Epithelial cell of esophagus (primary cell): ENCODE results near the gene CXCL5.
"Not testable (repeated sequence)": the region's sequence is repeated elsewhere in the genome, so short reads cannot be mapped to it uniquely, and the experiment has no call there.

ENCODE experiments used
- DNase-seq: peaks from one replicate; pipeline ENCODE4 v3.0.0; 2010; ENCODE audit warnings: low read depth
- H3K4me3 ChIP-seq: 2 replicates; pipeline ENCODE4 v1.5.1; 2011; ENCODE audit warnings: mild to moderate bottlenecking, low read length, control low read depth
- TF ChIP-seq, protein P1 (sequence below): IDR thresholded peaks from 2 replicates; pipeline ENCODE4 v1.5.1; 2011; ENCODE audit warnings: low read depth, mild to moderate bottlenecking, low read length, control low read depth, inconsistent platforms; ENCODE audit not compliant: insufficient read depth; ENCODE audit errors: missing control alignments

Gene CXCL5

DNA sequence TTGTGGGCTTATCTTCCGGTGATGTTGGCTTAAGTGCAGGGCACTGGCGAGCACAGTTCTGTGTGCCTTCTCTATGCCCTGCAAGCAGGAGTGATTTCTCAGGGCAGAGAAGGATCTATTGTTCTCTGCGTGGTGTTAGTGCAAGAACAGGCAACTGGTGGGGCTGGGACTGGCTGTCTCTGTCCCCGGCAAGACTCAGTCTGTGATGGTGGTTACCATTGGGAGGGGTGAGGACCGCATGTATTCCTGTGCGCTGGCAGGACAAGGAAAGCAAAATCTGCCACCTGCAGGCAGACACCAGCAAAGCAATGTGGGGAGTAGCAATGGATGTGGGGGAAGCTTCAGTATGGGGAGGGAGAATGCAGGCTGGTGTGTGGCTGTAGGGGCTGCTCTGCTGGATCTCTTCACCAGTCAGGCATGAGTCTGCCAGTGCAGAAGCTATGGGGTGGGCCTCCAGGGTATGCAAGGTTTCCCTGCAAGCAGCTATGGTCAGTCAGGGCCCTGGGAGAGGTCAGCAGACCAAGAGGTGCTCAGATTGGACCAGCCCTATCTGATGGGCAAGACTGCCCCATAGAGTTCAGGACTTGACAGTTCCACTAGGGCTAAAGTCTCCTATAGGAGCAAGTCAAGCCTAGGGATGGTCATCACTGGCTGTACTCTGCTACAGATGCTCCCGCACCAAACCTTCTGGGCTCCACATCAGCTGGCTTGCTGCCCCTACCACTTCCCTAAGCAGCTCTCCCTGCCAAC is 33.4 kb downstream of the CXCL5 start:
- H3K4me3 ChIP-seq = no peak overlapping the region
- peak; percentile 41 for DNase-seq
- TF ChIP-seq, protein P1, sequence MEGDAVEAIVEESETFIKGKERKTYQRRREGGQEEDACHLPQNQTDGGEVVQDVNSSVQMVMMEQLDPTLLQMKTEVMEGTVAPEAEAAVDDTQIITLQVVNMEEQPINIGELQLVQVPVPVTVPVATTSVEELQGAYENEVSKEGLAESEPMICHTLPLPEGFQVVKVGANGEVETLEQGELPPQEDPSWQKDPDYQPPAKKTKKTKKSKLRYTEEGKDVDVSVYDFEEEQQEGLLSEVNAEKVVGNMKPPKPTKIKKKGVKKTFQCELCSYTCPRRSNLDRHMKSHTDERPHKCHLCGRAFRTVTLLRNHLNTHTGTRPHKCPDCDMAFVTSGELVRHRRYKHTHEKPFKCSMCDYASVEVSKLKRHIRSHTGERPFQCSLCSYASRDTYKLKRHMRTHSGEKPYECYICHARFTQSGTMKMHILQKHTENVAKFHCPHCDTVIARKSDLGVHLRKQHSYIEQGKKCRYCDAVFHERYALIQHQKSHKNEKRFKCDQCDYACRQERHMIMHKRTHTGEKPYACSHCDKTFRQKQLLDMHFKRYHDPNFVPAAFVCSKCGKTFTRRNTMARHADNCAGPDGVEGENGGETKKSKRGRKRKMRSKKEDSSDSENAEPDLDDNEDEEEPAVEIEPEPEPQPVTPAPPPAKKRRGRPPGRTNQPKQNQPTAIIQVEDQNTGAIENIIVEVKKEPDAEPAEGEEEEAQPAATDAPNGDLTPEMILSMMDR = peak; percentile 34

DNA sequence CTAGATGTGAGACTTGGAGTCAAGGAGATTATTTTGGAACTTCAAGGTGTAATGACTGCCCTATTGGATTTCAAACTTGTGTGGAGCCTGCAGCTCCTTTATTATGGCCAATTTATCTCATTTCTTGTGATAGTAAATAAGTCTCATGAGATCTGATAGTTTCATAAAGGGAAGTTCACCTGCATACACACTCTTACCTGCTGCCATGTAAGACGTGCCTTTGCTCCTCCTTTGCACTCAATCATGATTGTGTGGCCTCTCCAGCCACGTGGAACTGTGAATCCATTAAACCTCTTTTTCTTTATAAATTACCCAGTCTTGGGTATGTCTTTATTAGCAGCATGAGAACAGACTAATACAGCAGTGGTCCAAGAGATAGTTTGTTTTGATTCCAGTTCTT is 35.8 kb downstream of the CXCL5 start:
- no peak overlapping the region for H3K4me3 ChIP-seq
- TF ChIP-seq, protein P1 = no peak
- DNase-seq = no peak

DNA sequence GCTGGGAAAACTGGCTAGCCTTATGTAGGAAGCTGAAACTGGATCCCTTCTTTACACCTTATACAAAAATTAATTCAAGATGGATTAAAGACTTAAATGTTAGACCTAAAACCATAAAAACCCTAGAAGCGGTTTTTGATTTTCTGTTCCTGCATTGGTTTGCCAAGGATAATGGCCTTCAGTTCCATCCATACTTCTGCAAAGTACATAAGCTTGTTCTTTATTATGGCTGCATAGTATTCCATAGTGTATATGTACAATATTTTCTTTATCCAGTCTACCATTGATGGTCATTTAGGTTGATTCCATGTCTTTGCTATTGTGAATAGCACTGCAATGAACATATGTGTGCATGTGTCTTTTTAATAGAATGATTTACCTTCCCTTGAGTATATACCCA is 39.4 kb downstream of the CXCL5 start:
- H3K4me3 ChIP-seq, DNase-seq: not testable (repeated sequence)

DNA sequence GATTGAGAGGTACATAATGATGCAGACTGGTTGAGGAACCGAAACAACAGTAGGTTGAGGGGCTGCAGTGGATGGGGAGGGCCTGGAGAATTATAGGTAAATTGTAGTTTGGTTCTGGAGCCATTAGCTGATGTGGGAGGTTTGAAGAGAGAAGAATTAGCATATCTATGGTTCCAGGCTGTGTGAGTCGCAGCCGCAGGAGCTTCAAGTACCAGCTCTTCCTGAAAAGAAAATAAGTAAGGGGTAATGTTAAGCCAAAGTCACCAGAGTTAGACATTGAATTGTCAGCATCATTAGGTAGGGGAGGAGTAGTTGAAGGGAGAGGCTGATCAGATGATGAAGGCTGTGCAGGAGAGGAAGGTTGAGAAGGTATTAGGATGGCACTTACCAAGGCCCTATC is 46.1 kb downstream of the CXCL5 start:
- TF ChIP-seq, protein P1 = no peak
- no peak for DNase-seq
- H3K4me3 ChIP-seq = no peak overlapping the region

DNA sequence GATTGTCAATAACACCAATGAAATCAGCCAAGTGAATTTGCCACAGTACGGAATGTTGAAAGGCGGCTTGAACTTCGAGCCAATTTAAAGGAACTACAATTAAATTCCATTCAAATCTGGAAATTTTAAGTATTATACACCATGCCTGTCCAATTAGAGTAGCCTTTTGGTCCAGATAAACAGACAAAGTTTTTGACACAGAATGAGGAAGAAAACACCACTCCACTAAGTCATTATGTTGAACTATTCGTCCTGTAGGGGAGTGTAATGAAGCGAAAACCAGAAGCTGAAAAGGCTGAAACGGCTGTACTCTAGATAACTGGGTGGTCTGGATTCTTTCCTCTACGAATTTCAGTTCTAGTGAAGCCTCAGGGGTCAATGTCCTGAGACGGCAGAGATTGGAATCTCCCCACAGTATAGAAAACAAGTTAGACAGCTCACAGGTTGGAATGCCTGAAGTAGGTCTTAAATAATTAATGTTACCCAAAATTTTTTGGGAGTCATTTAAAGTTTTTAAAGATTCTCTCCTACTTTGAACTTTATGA is 48.0 kb downstream of the CXCL5 start:
- not testable (repeated sequence) for DNase-seq, H3K4me3 ChIP-seq

DNA sequence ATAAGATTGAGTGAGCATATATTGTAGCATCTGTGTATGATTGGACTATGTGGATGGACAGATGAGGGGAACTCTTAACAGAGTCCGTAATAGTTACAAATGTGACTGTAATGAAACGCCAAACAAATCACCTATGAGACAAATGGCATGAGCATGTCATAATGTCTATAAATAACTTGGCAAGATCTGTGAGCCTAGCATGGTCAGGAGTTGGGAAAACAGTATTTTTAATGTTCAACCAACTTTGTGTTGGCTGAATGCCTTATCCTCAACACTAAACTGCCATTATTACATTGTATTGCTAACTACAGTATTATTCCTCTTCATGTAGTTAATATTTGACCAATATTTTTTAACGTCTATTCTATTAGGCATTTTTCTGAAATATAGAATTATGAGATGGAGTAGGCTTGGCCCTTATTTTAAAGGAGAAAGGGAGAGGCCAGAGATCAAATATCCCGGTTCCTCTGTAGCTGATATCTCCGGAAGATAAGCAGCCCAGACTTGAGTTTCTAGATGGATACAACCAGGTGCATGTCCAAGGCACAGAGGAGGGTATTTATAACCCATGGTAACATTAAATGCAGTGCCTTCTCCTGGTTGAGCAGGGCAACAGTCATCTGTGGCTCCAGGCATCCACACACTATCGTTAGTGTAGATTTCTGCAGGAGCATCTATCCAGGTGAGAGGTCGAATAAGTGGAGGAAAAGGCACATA is 49.3 kb downstream of the CXCL5 start:
- no peak overlapping the region for H3K4me3 ChIP-seq
- no peak for DNase-seq
- TF ChIP-seq, protein P1 = no peak

DNA sequence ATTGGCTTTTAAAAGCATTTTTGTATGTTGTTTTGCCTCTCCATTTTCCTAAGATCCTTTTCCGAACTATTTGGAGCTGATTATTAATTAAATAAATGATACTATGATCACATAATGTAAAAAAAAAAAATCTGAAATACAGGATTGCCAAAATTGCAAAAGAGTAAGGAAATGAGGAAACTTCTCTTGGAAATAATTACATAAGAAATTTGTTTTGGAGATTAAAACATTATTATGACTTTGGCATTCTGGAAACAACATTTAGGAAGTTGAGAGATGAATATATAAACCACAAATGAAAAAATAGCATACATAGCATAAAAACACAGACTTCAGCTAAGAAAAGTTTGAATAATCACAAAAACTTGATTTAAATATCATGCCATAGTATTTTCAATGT is 50.2 kb downstream of the CXCL5 start:
- TF ChIP-seq, protein P1 = no peak
- no peak for DNase-seq
- H3K4me3 ChIP-seq = no peak overlapping the region
